GM10248 (cell line): ENCODE measurements around the gene ACO2.
A peak's percentile ranks its signal among the peaks of the same experiment; 100 is the strongest.

ENCODE experiments used
- CTCF ChIA-PET: fragments of 300-600 bp; sonication (Branson Sonifier 250); formaldehyde crosslinking; extraction: SDS; loops from one replicate; lab custom pipeline; 2021; ENCODE audit warnings: antibody characterized with exemption; lab: Yijun Ruan, JAX
- POLR2A ChIA-PET: fragments of 350-650 bp; sonication (Branson Sonifier 250); formaldehyde crosslinking; extraction: SDS; loops from one replicate; lab custom pipeline; 2020; ENCODE audit warnings: antibody characterized with exemption; lab: Yijun Ruan, JAX
- DNase-seq: peaks from one replicate; pipeline ENCODE4 v3.0.0; 2012; ENCODE audit errors: extremely low spot score
- CTCF ChIP-seq: IDR thresholded peaks from 2 replicates; pipeline ENCODE4 v1.5.1; 2012; ENCODE audit warnings: mild to moderate bottlenecking, low read depth; ENCODE audit errors: extremely low read depth, missing control alignments, control extremely low read depth

Gene ACO2

GRCh38 chr22:41526226-41526829 is 57.4 kb downstream of the ACO2 start:
- no peak for TF ChIP-seq CTCF
- DNase-seq, result no peak
- POLR2A ChIA-PET, result interaction anchor here (0.5 to 1.0 kb wide), 3 partner anchors 40 to 80 kb away, joined by 3 to 9 read pairs (median 3); partner anchors contain the start of gene TOB2
- CTCF ChIA-PET, result interaction anchor here (0.6 to 9.7 kb wide), 36 partner anchors 8 to 603 kb away, joined by 3 to 190 read pairs (median 4); partner anchors contain the start of genes ACO2, PHF5A and ZC3H7B

GRCh38 chr22:41526830-41527799 is 58.2 kb downstream of the ACO2 start:
- POLR2A ChIA-PET, result interaction anchor here (0.5 to 1.0 kb wide), 3 partner anchors 17 to 81 kb away, joined by 3 to 9 read pairs (median 3); partner anchors contain the start of gene TOB2
- TF ChIP-seq CTCF, result peak; percentile 90
- CTCF ChIA-PET, result interaction anchor here (0.6 to 9.7 kb wide), 37 partner anchors 8 to 604 kb away, joined by 3 to 190 read pairs (median 4); partner anchors contain the start of genes ACO2, PHF5A, TEF and ZC3H7B
- DNase-seq, result peak; percentile 80

- ChIA-PET CTCF (interaction anchor here (1.4 to 9.7 kb wide), 11 partner anchors 10 to 605 kb away, joined by 4 to 190 read pairs (median 10); no protein-coding TSS in a partner anchor), POLR2A (no interaction called here)
- DNase-seq, result no peak
- TF ChIP-seq CTCF, result no peak
Observed at GRCh38 chr22:41528132-41528766, 59.3 kb downstream of the ACO2 start.

GRCh38 chr22:41528938-41529561 is 60.1 kb downstream of the ACO2 start:
- ChIA-PET CTCF (interaction anchor here (2.9 to 9.7 kb wide), 4 partner anchors 9 to 127 kb away, joined by 13 to 190 read pairs (median 24); no protein-coding TSS in a partner anchor), POLR2A (no interaction called here)
- DNase-seq, result no peak
- no peak for TF ChIP-seq CTCF

GRCh38 chr22:41530890-41531714 is 62.2 kb downstream of the ACO2 start:
- ChIA-PET POLR2A (interaction anchor here (0.8 kb wide), 1 partner anchor 13 kb away, joined by 3 read pairs; no protein-coding TSS in a partner anchor), CTCF (interaction anchor here (1.4 to 9.7 kb wide), 5 partner anchors 11 to 130 kb away, joined by 5 to 190 read pairs (median 12); partner anchors contain the start of gene POLR3H)
- no peak for TF ChIP-seq CTCF
- no peak for DNase-seq
